Right cardiac atrium (tissue), 5 donors: Measurements from ENCODE around the gene ZNF106. TPM values are rescaled to one million over a fixed set of nuclear protein-coding genes. Genes with fewer than 3 reads are reported as not detected.
A peak's percentile ranks its signal among the peaks of the same experiment; 100 is the strongest.

Source experiments
- ATAC-seq, 2 donors: fragments of 200-7000 bp; cut with Tn5 transposase; one replicate each; pipeline versions ENCODE4 v1.8.0 to v1.9.1; 2020; ENCODE audit warnings: moderate library complexity in 2 of 2, mild to moderate bottlenecking in 1 of 2
- DNase-seq, 3 donors: peaks; one replicate each; pipeline ENCODE4 v3.0.0-alpha.2; 2020
- H3K27ac ChIP-seq: one replicate; pipeline ENCODE4 v1.5.1; 2013; ENCODE audit warnings: mild to moderate bottlenecking, low read length, control low read depth, moderate library complexity
- H3K27me3 ChIP-seq: one replicate; pipeline ENCODE4 v1.6.1; 2013; ENCODE audit not compliant: control insufficient read depth, insufficient read depth
- H3K4me1 ChIP-seq: one replicate; pipeline ENCODE4 v1.6.1; 2013; ENCODE audit warnings: low read length; ENCODE audit not compliant: control insufficient read depth, insufficient read depth
- H3K4me3 ChIP-seq: one replicate; pipeline ENCODE4 v1.5.1; 2013; ENCODE audit warnings: low read length, control low read depth
- H3K9me3 ChIP-seq: one replicate; pipeline ENCODE4 v1.6.1; 2013; ENCODE audit warnings: low read length; ENCODE audit not compliant: control insufficient read depth
- WGBS: extraction: QIAGEN DNeasy Blood & Tissue Kit; methylation state at CpG from one replicate; pipeline ENCODE4 v1.1.7; 2013; 5-methylcytosine and 5-hydroxymethylcytosine counted together
- intact Hi-C, 4 donors: fragments of 100-400 bp; cut with DNase I; formaldehyde crosslinking; loops; one replicate each; pipeline versions ENCODE4 v1.11.0 to v1.14.0; 2022 to 2023
- polyA plus RNA-seq: library from polyadenylated mRNA; stranded (reverse); fragments of 200-250 nt; gene quantifications from one replicate; pipeline ENCODE4 v1.2.3, GENCODE V29; 2013
- total RNA-seq, 4 donors: library from RNA; stranded (reverse); fragmentation: NEBNext Ultra II Directional; extraction: Animal tissue kit (Norgen Biotek cat#: 25700); gene quantifications; one replicate each; pipeline ENCODE4 v1.2.1, GENCODE V29; 2021
- donor health status: healthy with polysubstance abuse.
- donor health status: DM: no; HTN: yes; CAD: no.
- donor health status: DM: no; HTN: no; CAD: no.
- donor health status: DM: no; HTN: yes; CAD: no; lungs with severe emphysema.
- donor health status: DM: yes; HTN: yes; CAD: no.

Gene ZNF106
- total and polyA plus RNA-seq, 5 donors: 94.6 to 507 (median 421) TPM

DNA sequence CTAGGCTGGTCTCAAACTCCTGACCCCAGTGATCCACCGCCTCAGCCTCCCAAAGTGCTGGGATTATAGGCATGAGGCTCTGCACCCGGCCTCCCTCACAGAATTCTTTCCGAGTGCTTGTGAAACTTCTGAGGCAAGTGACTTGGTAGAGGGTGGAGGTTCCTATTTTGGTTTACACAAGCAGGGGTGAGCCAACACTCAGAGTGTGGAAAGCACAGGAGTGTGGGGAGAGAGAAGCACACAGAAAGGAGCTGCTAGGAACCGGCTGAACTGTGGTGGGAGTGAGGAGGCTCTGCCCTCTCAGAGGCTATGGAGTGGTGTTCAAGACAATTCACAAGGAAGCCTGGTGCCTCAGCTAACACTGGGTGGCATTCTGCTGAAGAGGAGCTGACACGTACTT is 123.9 kb downstream of the ZNF106 start:
- DNase-seq: no peak
- Histone ChIP-seq H3K27me3 (no peaks in the 10 kb centered on the region), H3K27ac (no peak overlapping the region), H3K4me1 (no peaks in the 10 kb centered on the region), H3K4me3 (no peak overlapping the region), H3K9me3 (no peaks in the 10 kb centered on the region)
- ATAC-seq: peak; percentile 64 to 81
- WGBS: 60% methylated on average over 5 of the region's 5 CpGs
- intact Hi-C loops: no loop called here

DNA sequence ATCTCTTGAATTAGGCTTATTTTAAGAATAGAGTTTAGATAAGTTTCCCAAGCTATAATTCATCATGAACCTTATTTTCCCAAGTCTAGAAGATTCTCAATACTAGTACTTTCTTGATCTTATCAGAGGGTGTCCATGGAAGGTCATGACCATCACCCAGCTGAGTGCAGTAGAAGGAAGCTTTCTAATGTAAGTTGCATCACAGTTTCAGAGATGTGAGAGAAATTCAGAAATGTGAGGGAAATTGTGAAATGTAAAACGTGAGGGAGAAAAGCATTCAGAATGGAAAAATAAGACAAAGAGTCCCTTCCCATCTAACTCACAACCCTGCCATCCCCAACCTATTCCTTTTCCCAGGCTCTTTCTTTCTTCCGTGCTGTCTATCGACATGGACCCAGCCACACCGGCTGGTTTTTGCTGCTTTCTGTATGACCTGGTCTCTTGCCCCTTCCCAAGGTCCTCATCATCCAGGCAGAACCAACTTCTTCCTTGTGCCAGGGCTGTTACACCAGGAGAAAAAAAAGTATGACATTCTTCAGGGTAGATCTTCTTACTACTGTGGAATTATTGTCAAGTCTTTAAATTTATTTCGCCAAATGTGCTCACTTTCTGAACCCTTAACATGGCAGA is 124.9 kb downstream of the ZNF106 start:
- Histone ChIP-seq H3K9me3 (no peaks in the 10 kb centered on the region), H3K27ac (no peak overlapping the region), H3K4me1 (no peaks in the 10 kb centered on the region), H3K27me3 (no peaks in the 10 kb centered on the region), H3K4me3 (no peak overlapping the region)
- DNase-seq: no peak
- 90% methylated on average over 5 of the region's 5 CpGs for WGBS
- no peak for ATAC-seq
- intact Hi-C loops: no loop called here

DNA sequence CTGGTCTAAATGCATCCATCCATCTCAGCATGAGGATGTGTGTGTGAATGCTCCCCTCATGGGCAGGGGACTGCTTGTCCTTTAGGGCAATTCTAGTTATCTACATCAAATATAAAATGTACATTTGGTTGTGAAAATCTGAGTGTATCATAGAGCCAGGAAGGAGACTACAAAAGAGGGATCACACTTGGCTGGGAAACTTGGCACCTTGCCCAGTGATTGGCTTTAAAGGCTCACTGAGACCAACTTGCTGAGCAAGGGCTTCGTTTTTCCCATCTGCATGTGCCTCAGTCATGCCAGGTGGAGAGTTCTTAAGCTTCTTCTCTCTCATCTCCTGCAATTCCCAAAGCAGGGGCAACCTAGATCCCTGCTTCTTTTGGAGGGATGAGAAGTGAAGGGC is 126.4 kb downstream of the ZNF106 start:
- Histone ChIP-seq H3K4me1 (no peaks in the 10 kb centered on the region), H3K27me3 (no peaks in the 10 kb centered on the region), H3K4me3 (no peak overlapping the region), H3K27ac (no peak overlapping the region), H3K9me3 (no peaks in the 10 kb centered on the region)
- DNase-seq (peak; percentile 44 to 75 (median 62)), ATAC-seq (no peak)
- intact Hi-C loops: no loop called here
- WGBS: 45% methylated on average over 1 of the region's 1 CpG

DNA sequence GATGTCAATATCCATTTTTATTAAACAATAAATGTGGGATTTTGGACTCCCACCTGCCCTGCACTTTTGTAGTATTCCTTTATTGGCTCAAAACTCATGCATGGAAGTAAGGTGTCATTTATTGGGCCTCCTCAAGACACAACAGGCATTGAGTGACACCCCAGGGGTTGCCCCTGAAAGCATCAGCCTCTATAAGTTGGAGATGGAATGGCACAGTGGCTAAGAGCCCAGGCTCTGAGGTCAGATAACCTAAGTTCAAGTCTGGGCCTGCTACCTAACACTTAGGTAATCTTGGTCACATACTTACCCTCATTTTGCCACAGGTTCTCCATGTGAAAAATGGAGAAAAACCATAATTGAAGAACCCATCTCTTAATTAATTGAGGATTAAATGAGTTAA is 127.0 kb downstream of the ZNF106 start:
- Histone ChIP-seq H3K4me1 (no peaks in the 10 kb centered on the region), H3K9me3 (no peaks in the 10 kb centered on the region), H3K27me3 (no peaks in the 10 kb centered on the region), H3K4me3 (no peak overlapping the region), H3K27ac (no peak overlapping the region)
- intact Hi-C loops: no loop called here
- DNase-seq (no peak), ATAC-seq (no peak)

DNA sequence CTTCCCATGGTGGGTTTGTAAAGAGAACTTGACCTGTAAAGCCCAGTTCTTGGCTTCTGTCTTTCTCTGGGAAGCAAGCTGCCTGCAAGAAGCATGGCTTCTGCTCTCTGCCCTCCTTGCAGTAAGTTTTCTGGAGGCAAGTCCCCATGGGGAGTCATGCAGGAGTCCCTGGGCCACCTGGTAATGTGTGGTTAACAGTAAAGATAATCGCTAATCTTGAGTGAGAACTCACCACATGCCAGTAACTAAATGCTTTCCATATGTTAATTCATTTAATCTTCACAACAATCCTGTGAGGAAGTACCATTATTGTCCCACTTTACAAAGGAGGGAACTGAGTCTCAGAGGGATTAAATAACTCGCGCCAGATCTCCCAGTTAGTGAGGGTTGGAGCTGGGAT is 127.5 kb downstream of the ZNF106 start:
- no peak for DNase-seq
- WGBS: 80% methylated on average over 3 of the region's 3 CpGs
- no peaks in the 10 kb centered on the region for H3K27me3 ChIP-seq
- no peaks in the 10 kb centered on the region for H3K4me1 ChIP-seq
- no peaks in the 10 kb centered on the region for H3K9me3 ChIP-seq
- no peak for ATAC-seq
- intact Hi-C loops: no loop called here
- no peak overlapping the region for H3K27ac ChIP-seq
- H3K4me3 ChIP-seq: no peak overlapping the region

Other genes starting within 250 kb of the ZNF106 start
- 10 to 100 TPM; 19.1 to 24.3 (median 21.3) TPM for gene GANC, start 217.9 kb downstream of the ZNF106 start, total RNA-seq
- gene GANC, start 217.9 kb downstream of the ZNF106 start, polyA plus RNA-seq: 7.4 TPM
- gene TMEM87A, start 217.7 kb downstream of the ZNF106 start, total RNA-seq: 10 to 100 TPM; 20.5 to 33.6 (median 23.2) TPM
- 13.6 TPM for gene TMEM87A, start 217.7 kb downstream of the ZNF106 start, polyA plus RNA-seq
- 10 to 100 TPM in 1 of 4 donors, 1 to 10 TPM in 3; 6.8 to 11.3 (median 7.2) TPM for gene CAPN3, start 131.6 kb downstream of the ZNF106 start, total RNA-seq
- gene CAPN3, start 131.6 kb downstream of the ZNF106 start, polyA plus RNA-seq: 11.4 TPM
- gene SNAP23, start 4.5 kb upstream of the ZNF106 start, total RNA-seq: 10 to 100 TPM; 33.7 to 42.7 (median 39.0) TPM
- 28.4 TPM for gene SNAP23, start 4.5 kb upstream of the ZNF106 start, polyA plus RNA-seq
- gene LRRC57, start 57.7 kb upstream of the ZNF106 start, total RNA-seq: 10 to 100 TPM; 11.1 to 17.2 (median 14.4) TPM
- 7.3 TPM for gene LRRC57, start 57.7 kb upstream of the ZNF106 start, polyA plus RNA-seq
- gene HAUS2, start 57.7 kb upstream of the ZNF106 start, total RNA-seq: 10 to 100 TPM; 10.0 to 15.2 (median 12.1) TPM
- 12.4 TPM for gene HAUS2, start 57.7 kb upstream of the ZNF106 start, polyA plus RNA-seq
- gene STARD9, start 84.5 kb upstream of the ZNF106 start, total RNA-seq: 10 to 100 TPM in 3 of 4 donors, 1 to 10 TPM in 1; 9.9 to 12.0 (median 11.5) TPM
- 8.6 TPM for gene STARD9, start 84.5 kb upstream of the ZNF106 start, polyA plus RNA-seq
- gene CDAN1, start 246.0 kb upstream of the ZNF106 start, total RNA-seq: 1 to 10 TPM; 6.9 to 8.0 (median 7.3) TPM
- 4.7 TPM for gene CDAN1, start 246.0 kb upstream of the ZNF106 start, polyA plus RNA-seq